Liver (tissue), 9 donors: Measurements from ENCODE around the gene MICU1. TPM values are rescaled to one million over a fixed set of nuclear protein-coding genes. Genes with fewer than 3 reads are reported as not detected.
"Not testable (repeated sequence)": the region's sequence is repeated elsewhere in the genome, so short reads cannot be mapped to it uniquely, and the experiment has no call there.

Experiments used
- DNase-seq: peaks from one replicate; pipeline ENCODE4 v3.0.0-alpha.2; 2017; ENCODE audit warnings: low spot score
- H3K27ac ChIP-seq, 2 donors: one replicate each; pipeline ENCODE4 v1.7.0; 2013; ENCODE audit warnings: inconsistent platforms in 2 of 2, low read length in 2 of 2, control low read depth in 1 of 2, low read depth in 1 of 2, mild to moderate bottlenecking in 1 of 2
- H3K27me3 ChIP-seq, 4 donors: one replicate each; pipeline versions ENCODE4 v1.6.1 to v1.7.0; 2013; ENCODE audit warnings: low read length in 3 of 4, inconsistent platforms in 1 of 4, mild to moderate bottlenecking in 1 of 4, moderate library complexity in 1 of 4; ENCODE audit not compliant: control insufficient read depth in 4 of 4, insufficient read depth in 4 of 4
- H3K36me3 ChIP-seq, 4 donors: one replicate each; pipeline versions ENCODE4 v1.6.1 to v1.7.0; 2013; ENCODE audit warnings: low read length in 3 of 4, mild to moderate bottlenecking in 3 of 4, low read depth in 1 of 4, moderate library complexity in 1 of 4; ENCODE audit not compliant: control insufficient read depth in 4 of 4, insufficient read depth in 3 of 4
- H3K4me1 ChIP-seq, 4 donors: one replicate each; pipeline versions ENCODE4 v1.6.1 to v1.7.0; 2013; ENCODE audit warnings: low read length in 3 of 4, mild to moderate bottlenecking in 3 of 4, moderate library complexity in 1 of 4; ENCODE audit not compliant: control insufficient read depth in 4 of 4, insufficient read depth in 4 of 4
- H3K4me3 ChIP-seq, 3 donors: one replicate each; pipeline versions ENCODE4 v1.6.1 to v1.7.0; 2013; ENCODE audit warnings: low read length in 3 of 3, control low read depth in 1 of 3, low read depth in 1 of 3, mild to moderate bottlenecking in 1 of 3
- H3K9ac ChIP-seq, 2 donors: one replicate each; pipeline ENCODE4 v1.7.0; 2013; ENCODE audit warnings: low read length in 2 of 2, mild to moderate bottlenecking in 2 of 2, moderate library complexity in 2 of 2, control low read depth in 1 of 2, low read depth in 1 of 2
- H3K9me3 ChIP-seq, 4 donors: one replicate each; pipeline versions ENCODE4 v1.6.1 to v1.7.0; 2013; ENCODE audit warnings: low read length in 3 of 4; ENCODE audit not compliant: control insufficient read depth in 4 of 4
- ATF3 ChIP-seq: IDR thresholded peaks from 2 replicates; pipeline ENCODE4 v1.6.1; 2016; ENCODE audit warnings: antibody characterized with exemption
- CTCF ChIP-seq: fragments of 150-350 bp; IDR thresholded peaks from 2 replicates; pipeline ENCODE4 v1.5.1; 2017; ENCODE audit warnings: improper control_type of control experiment, low read depth, low read length; ENCODE audit not compliant: missing input control
- EGR1 ChIP-seq, 2 donors: IDR thresholded peaks; 2 replicates each; pipeline ENCODE4 v1.6.1; 2016 to 2018; ENCODE audit warnings: antibody characterized with exemption in 2 of 2, low read depth in 2 of 2
- FOXA1 ChIP-seq: IDR thresholded peaks from 2 replicates; pipeline ENCODE4 v1.6.1; 2016; ENCODE audit warnings: antibody characterized with exemption
- FOXA2 ChIP-seq: IDR thresholded peaks from 2 replicates; pipeline ENCODE4 v1.6.1; 2016; ENCODE audit warnings: antibody characterized with exemption
- GABPA ChIP-seq, 2 donors: IDR thresholded peaks in 1 of 2; conservative IDR thresholded peaks in 1 of 2; 2 replicates each; pipeline ENCODE4 v1.6.1; 2016; ENCODE audit warnings: antibody characterized with exemption in 2 of 2, mild to moderate bottlenecking in 1 of 2, moderate library complexity in 1 of 2
- HNF4A ChIP-seq, 2 donors: conservative IDR thresholded peaks; 2 replicates each; pipeline ENCODE4 v1.6.1; 2016; ENCODE audit warnings: antibody characterized with exemption in 2 of 2, mild to moderate bottlenecking in 2 of 2
- HNF4G ChIP-seq: IDR thresholded peaks from 2 replicates; pipeline ENCODE4 v1.6.1; 2016; ENCODE audit warnings: antibody characterized with exemption
- JUND ChIP-seq, 2 donors: IDR thresholded peaks; 2 replicates each; pipeline ENCODE4 v1.6.1; 2016; ENCODE audit warnings: antibody characterized with exemption in 2 of 2
- MAX ChIP-seq: IDR thresholded peaks from 2 replicates; pipeline ENCODE4 v1.6.1; 2016; ENCODE audit warnings: antibody characterized with exemption
- NR2F2 ChIP-seq: IDR thresholded peaks from 2 replicates; pipeline ENCODE4 v1.6.1; 2016; ENCODE audit warnings: antibody characterized with exemption
- RAD21 ChIP-seq, 2 donors: IDR thresholded peaks; 2 replicates each; pipeline ENCODE4 v1.6.1; 2016; ENCODE audit warnings: antibody characterized with exemption in 2 of 2, mild to moderate bottlenecking in 2 of 2
- REST ChIP-seq: IDR thresholded peaks from 2 replicates; pipeline ENCODE4 v1.6.1; 2016; ENCODE audit warnings: antibody characterized with exemption, mild to moderate bottlenecking
- RXRA ChIP-seq, 2 donors: IDR thresholded peaks; 2 replicates each; pipeline ENCODE4 v1.6.1; 2017 to 2018; ENCODE audit warnings: antibody characterized with exemption in 2 of 2, mild to moderate bottlenecking in 1 of 2
- SP1 ChIP-seq: IDR thresholded peaks from 2 replicates; pipeline ENCODE4 v1.6.1; 2018; ENCODE audit warnings: antibody characterized with exemption, mild to moderate bottlenecking
- TAF1 ChIP-seq: conservative IDR thresholded peaks from 2 replicates; pipeline ENCODE4 v1.6.1; 2016; ENCODE audit warnings: antibody characterized with exemption, mild to moderate bottlenecking
- ZBTB33 ChIP-seq: IDR thresholded peaks from 2 replicates; pipeline ENCODE4 v1.6.1; 2016; ENCODE audit warnings: antibody characterized with exemption
- WGBS: extraction: QIAGEN DNeasy Blood & Tissue Kit; methylation state at CpG from one replicate; pipeline ENCODE4 v1.1.7; 2013; 5-methylcytosine and 5-hydroxymethylcytosine counted together
- polyA plus RNA-seq, 2 donors: library from polyadenylated mRNA; stranded (reverse) in 1 of 2; unstranded in 1 of 2; fragments of 200-250 nt in 1 of 2; fragments of >200 nt in 1 of 2; fragmentation: Nextera tagmentation in 1 of 2; extraction: Ambion mirVana in 1 of 2; gene quantifications; one replicate each; pipeline versions ENCODE4 v1.2.1 to v1.2.3, GENCODE V29; 2013 to 2015
- total RNA-seq, 2 donors: library from RNA; depleted of rRNA; stranded (reverse); fragments of >200 nt; gene quantifications; one replicate each; pipeline ENCODE4 v1.2.3, GENCODE V29; 2014
- donor health status: healthy.
- donor health status: healthy.
- donor health status: healthy.
- donor health status: healthy.
- donor health status: healthy.

The MICU1 gene
- total and polyA plus RNA-seq, 4 donors, result 26.4 to 47.4 (median 32.1) TPM

GRCh38 chr10:72349438-72349837 lies 276.4 kb downstream of the MICU1 start:
- DNase-seq, result no peak
- TF ChIP-seq HNF4G (no peak), JUND (IDR thresholded peaks at IDR 0.05) (no peak), RAD21 (IDR thresholded peaks at IDR 0.05) (no peak), REST (no peak), FOXA2 (no peak), SP1 (no peak), MAX (no peak), TAF1 (no peak), HNF4A (conservative IDR thresholded peaks at IDR 0.05) (no peak), ATF3 (no peak), EGR1 (IDR thresholded peaks at IDR 0.05; ENCODE audit: low read depth in 2 of 2) (no peak), NR2F2 (no peak)
- H3K9ac ChIP-seq, result no peak overlapping the region
- H3K4me3 ChIP-seq, result no peak overlapping the region
- H3K4me1 ChIP-seq, result peaks cover 3 to 23% (median 17%) of the 10 kb centered on the region in 4 donors
- peaks cover under 1 to 12% (median 10%) of the 10 kb centered on the region in 4 donors for H3K36me3 ChIP-seq
- 98% methylated on average over 2 of the region's 2 CpGs for WGBS
- no peak overlapping the region for H3K27ac ChIP-seq
- no peaks in the 10 kb centered on the region for H3K27me3 ChIP-seq
- no peaks in the 10 kb centered on the region for H3K9me3 ChIP-seq

- no peak for TF ChIP-seq ZBTB33
- TF ChIP-seq HNF4G, result no peak
- TF ChIP-seq CTCF, result no peak
- TF ChIP-seq ATF3, result no peak
- TF ChIP-seq TAF1, result no peak
- TF ChIP-seq FOXA2, result no peak
- no peak for TF ChIP-seq GABPA (IDR thresholded peaks at IDR 0.05 in 1 of 2, conservative IDR thresholded peaks at IDR 0.05 in 1 of 2)
- no peak for TF ChIP-seq SP1
- no peak for TF ChIP-seq EGR1 (IDR thresholded peaks at IDR 0.05; ENCODE audit: low read depth in 2 of 2)
- TF ChIP-seq NR2F2, result no peak
- TF ChIP-seq FOXA1, result no peak
- TF ChIP-seq RXRA (IDR thresholded peaks at IDR 0.05), result no peak
- no peaks in the 10 kb centered on the region for H3K9me3 ChIP-seq
- no peaks in the 10 kb centered on the region for H3K27me3 ChIP-seq
- peaks cover 3 to 16% (median 11%) of the 10 kb centered on the region in 4 donors for H3K4me1 ChIP-seq
- H3K36me3 ChIP-seq, result peaks cover 6 to 16% (median 12%) of the 10 kb centered on the region in 4 donors
- no peak overlapping the region for H3K27ac ChIP-seq
- no peak overlapping the region for H3K9ac ChIP-seq
- no peak for DNase-seq
- 96% methylated on average over 7 of the region's 7 CpGs for WGBS
- H3K4me3 ChIP-seq, result no peak overlapping the region
Measured at GRCh38 chr10:72348282-72348681, 277.6 kb downstream of the MICU1 start.

GRCh38 chr10:72346117-72346516 lies 279.8 kb downstream of the MICU1 start:
- not testable (repeated sequence) for H3K27ac ChIP-seq, DNase-seq, H3K4me1 ChIP-seq, H3K9me3 ChIP-seq, H3K4me3 ChIP-seq, H3K9ac ChIP-seq, H3K27me3 ChIP-seq
- H3K36me3 ChIP-seq, result peaks cover 6 to 31% (median 16%) of the 10 kb centered on the region in 4 donors
- WGBS, result 97% methylated on average over 7 of the region's 7 CpGs
